Lung (tissue), 12 donors: ENCODE results near the gene CD69. TPM values are rescaled to one million over a fixed set of nuclear protein-coding genes. Genes with fewer than 3 reads are reported as not detected.
A peak's percentile ranks its signal among the peaks of the same experiment; 100 is the strongest.

Source experiments
- ATAC-seq: fragments of 200-7000 bp; cut with Tn5 transposase; one replicate; pipeline ENCODE4 v1.9.1; 2020; ENCODE audit warnings: moderate number of reproducible peaks; ENCODE audit not compliant: insufficient read depth, low FRiP score
- DNase-seq, 3 donors: peaks; one replicate each; pipeline ENCODE4 v3.0.0-alpha.2; 2013 to 2017
- H3K27ac ChIP-seq, 2 donors: one replicate each; pipeline ENCODE4 v1.5.1; 2013; ENCODE audit warnings: mild to moderate bottlenecking in 2 of 2, moderate library complexity in 2 of 2, control low read depth in 1 of 2, inconsistent platforms in 1 of 2, low read depth in 1 of 2, low read length in 1 of 2
- H3K27me3 ChIP-seq, 3 donors: one replicate each; pipeline ENCODE4 v1.5.1; 2013; ENCODE audit warnings: low read length in 2 of 3; ENCODE audit not compliant: control insufficient read depth in 3 of 3, insufficient read depth in 3 of 3
- H3K36me3 ChIP-seq, 4 donors: one replicate each; pipeline ENCODE4 v1.5.1; 2013; ENCODE audit warnings: low read length in 4 of 4, mild to moderate bottlenecking in 1 of 4, moderate library complexity in 1 of 4; ENCODE audit not compliant: control insufficient read depth in 4 of 4, insufficient read depth in 4 of 4
- H3K4me1 ChIP-seq, 5 donors: one replicate each; pipeline ENCODE4 v1.5.1; 2013; ENCODE audit warnings: low read length in 5 of 5, mild to moderate bottlenecking in 2 of 5, moderate library complexity in 1 of 5; ENCODE audit not compliant: control insufficient read depth in 5 of 5, insufficient read depth in 5 of 5
- H3K4me3 ChIP-seq: one replicate; pipeline ENCODE4 v1.5.1; 2013; ENCODE audit warnings: mild to moderate bottlenecking, control low read depth, moderate library complexity
- H3K9ac ChIP-seq, 2 donors: one replicate each; pipeline ENCODE4 v1.5.1; 2013; ENCODE audit warnings: low read length in 2 of 2, control low read depth in 1 of 2; ENCODE audit not compliant: insufficient read depth in 1 of 2
- H3K9me3 ChIP-seq, 4 donors: one replicate each; pipeline ENCODE4 v1.5.1; 2013; ENCODE audit warnings: low read length in 3 of 4, mild to moderate bottlenecking in 1 of 4, moderate library complexity in 1 of 4; ENCODE audit not compliant: control insufficient read depth in 4 of 4, insufficient read depth in 3 of 4
- WGBS, 2 donors: extraction: QIAGEN DNeasy Blood & Tissue Kit; methylation state at CpG; one replicate each; pipeline ENCODE4 v1.1.7; 2013; 5-methylcytosine and 5-hydroxymethylcytosine counted together
- polyA plus RNA-seq, 2 donors: library from polyadenylated mRNA; stranded (reverse); fragments of 200-250 nt; gene quantifications; one replicate each; pipeline ENCODE4 v1.2.1, GENCODE V29; 2013
- total RNA-seq, 2 donors: library from RNA; depleted of rRNA in 1 of 2; stranded (reverse); fragments of >200 nt in 1 of 2; gene quantifications; one replicate each; pipeline ENCODE4 v1.2.1, GENCODE V29; 2014 to 2021
- TF ChIP-seq, protein P1 (sequence below): IDR thresholded peaks from 2 replicates; pipeline ENCODE4 v1.5.1; 2012; ENCODE audit warnings: mild to moderate bottlenecking; ENCODE audit errors: control extremely low read depth, extremely low read depth
- donor health status: control.
- donor health status: control.
- donor health status: Bipolar disorder and iron deficiency.
- donor health status: healthy.
- donor health status: DM: yes; HTN: yes; CAD: no.

The CD69 gene
- total and polyA plus RNA-seq, 4 donors = 3.9 to 17.4 (median 9.7) TPM

GRCh38 chr12:9708853-9709252 is 51.8 kb downstream of the CD69 start:
- Histone ChIP-seq H3K27ac (no peak overlapping the region), H3K9me3 (no peaks in the 10 kb centered on the region), H3K27me3 (no peaks in the 10 kb centered on the region), H3K4me3 (no peak overlapping the region), H3K9ac (no peak overlapping the region), H3K36me3 (no peaks in the 10 kb centered on the region), H3K4me1 (peaks cover 0 to 2% (median 0%) of the 10 kb centered on the region in 5 donors)
- WGBS, 2 donors = 80 to 86% methylated on average over 3 of the region's 3 CpGs
- ATAC-seq (no peak), DNase-seq (no peak)
- TF ChIP-seq, protein P1, sequence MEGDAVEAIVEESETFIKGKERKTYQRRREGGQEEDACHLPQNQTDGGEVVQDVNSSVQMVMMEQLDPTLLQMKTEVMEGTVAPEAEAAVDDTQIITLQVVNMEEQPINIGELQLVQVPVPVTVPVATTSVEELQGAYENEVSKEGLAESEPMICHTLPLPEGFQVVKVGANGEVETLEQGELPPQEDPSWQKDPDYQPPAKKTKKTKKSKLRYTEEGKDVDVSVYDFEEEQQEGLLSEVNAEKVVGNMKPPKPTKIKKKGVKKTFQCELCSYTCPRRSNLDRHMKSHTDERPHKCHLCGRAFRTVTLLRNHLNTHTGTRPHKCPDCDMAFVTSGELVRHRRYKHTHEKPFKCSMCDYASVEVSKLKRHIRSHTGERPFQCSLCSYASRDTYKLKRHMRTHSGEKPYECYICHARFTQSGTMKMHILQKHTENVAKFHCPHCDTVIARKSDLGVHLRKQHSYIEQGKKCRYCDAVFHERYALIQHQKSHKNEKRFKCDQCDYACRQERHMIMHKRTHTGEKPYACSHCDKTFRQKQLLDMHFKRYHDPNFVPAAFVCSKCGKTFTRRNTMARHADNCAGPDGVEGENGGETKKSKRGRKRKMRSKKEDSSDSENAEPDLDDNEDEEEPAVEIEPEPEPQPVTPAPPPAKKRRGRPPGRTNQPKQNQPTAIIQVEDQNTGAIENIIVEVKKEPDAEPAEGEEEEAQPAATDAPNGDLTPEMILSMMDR = no peak

DNA sequence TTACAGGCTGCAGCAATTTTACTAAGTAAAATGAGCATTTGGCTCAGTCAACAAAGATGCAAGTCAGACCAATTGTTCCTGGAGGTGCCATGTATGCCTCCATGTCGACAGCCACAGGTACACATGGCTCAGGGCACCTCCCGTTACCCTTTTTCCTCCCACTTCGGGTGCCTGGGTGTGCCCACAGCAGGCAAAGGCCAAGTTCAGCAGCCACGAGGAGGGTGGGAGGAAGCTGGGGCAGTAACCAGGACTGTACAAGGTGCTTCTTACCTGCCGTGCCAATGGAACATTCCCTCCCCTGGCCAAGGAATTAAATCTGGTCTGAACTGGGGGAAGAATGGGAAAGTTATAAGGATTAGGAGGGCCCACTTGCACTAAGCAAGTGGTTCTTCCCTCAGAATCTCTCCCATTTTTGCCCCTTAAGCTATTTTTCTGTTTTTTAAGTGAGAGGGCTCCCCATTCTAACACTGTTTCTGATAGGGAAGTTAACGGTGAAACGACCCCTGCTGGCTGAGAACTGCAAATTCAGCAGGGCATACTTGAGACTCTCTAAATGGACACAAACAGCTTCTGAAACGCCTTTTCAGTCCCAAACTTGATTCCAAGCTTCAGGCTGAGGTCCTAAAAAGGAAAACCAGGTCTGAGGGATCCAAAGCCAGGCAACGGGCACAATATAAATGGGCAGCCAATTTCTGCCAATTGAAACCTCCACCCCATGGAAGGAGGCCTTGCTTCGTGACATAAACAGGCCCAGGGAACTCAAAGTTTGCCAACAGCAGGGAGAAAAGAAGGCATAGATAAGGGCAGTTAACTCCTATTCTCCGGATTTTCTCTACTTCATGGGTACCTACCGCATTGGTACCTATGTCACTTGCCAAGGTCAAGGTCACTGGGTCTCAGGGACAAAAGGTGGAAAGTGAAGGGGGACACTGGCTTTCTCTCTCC is 52.6 kb downstream of the CD69 start:
- DNase-seq = peak; percentile 42 to 63 (median 61)
- peaks cover 0 to 2% (median 0%) of the 10 kb centered on the region in 5 donors for H3K4me1 ChIP-seq
- no peaks in the 10 kb centered on the region for H3K27me3 ChIP-seq
- TF ChIP-seq, protein P1 = peak; percentile 73
- no peak overlapping the region for H3K27ac ChIP-seq
- no peak overlapping the region for H3K9ac ChIP-seq
- H3K9me3 ChIP-seq = no peaks in the 10 kb centered on the region
- ATAC-seq = peak; percentile 79
- no peaks in the 10 kb centered on the region for H3K36me3 ChIP-seq
- 53 to 64% methylated on average over 12 of the region's 12 CpGs for WGBS, 2 donors
- no peak overlapping the region for H3K4me3 ChIP-seq

DNA sequence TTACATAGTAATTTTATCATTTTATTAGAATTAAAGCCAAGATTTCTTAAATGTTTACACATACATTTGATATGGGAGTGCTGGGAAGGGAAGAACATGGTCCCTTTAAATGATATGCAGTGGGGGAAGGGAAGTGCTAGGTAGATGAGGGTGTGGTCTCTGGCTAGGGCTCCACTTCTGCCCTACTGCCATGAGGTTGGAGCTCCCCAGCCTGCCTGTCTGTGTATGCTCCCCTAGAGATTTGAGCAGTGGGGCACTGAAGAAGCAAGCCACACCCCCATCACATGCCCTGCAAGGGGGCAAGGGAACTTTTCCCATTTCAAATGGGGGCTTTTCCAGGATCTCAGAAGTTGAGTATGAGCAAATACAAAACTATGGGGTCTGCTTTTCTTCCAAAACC is 53.3 kb downstream of the CD69 start:
- Histone ChIP-seq H3K27me3 (no peaks in the 10 kb centered on the region), H3K4me3 (no peak overlapping the region), H3K9me3 (no peaks in the 10 kb centered on the region), H3K36me3 (no peaks in the 10 kb centered on the region), H3K4me1 (peaks cover 0 to 2% (median 0%) of the 10 kb centered on the region in 5 donors), H3K9ac (no peak overlapping the region), H3K27ac (no peak overlapping the region)
- TF ChIP-seq, protein P1 = no peak
- DNase-seq (no peak), ATAC-seq (no peak)
